GM19351 (cell line): ENCODE measurements around the gene PTPN6.

Experiments used
- ATAC-seq: cut with Tn5 transposase; IDR thresholded peaks from one replicate; pipeline ENCODE4 v1.9.1; 2021; ENCODE audit warnings: mild to moderate bottlenecking, moderate library complexity; ENCODE audit not compliant: unreplicated experiment

The PTPN6 gene

DNA sequence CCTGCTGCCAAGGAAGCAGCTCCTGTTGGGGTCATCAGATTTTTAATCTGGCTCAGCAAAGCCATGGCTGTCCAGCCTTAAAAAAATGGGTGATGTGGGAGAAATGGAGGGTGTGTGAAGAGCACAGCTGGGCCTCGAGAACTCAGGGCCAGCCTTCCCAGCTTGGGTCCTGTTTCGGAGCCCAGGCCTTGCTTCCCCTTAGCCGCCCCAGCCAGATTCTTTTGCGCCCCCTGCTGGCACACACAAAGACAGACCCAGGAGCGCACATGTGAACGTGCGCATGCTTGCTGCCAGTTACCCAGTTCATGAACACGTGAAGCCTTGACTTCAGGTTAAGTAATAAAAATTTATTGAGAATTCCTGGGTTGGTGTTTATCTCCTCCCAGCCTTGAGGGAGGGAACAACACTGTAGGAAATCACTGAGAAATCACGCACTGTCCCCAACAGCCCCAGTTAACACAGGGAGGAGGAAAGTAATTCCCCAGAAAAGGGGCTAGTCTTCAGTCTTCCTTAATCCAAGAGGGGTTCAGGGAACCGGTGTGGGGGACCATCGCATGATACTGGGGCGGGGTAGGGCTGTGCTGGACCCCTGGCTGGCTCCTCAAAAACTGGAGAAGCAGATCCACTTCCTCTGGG, 14.0 kb downstream of the PTPN6 start:
- peak; percentile 46 for ATAC-seq

DNA sequence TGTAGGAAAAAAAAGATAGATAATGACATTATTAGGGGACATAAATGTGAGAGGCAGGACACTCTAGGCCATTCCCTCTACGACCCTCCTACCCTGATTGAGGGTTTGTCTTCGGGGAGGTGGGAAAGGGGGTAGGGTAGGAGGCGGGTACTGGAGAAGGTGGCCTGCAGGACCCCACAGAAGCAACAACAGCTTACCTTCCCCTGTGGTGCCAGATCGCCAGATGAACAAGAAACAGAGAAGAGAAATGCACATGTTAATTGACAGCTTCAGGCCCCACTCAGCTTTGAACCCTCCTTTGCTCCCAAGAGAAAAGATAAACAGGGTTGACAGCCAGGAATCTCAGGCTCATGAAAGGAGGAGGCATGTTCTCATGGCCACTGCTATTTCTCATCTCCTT, 14.6 kb downstream of the PTPN6 start:
- no peak for ATAC-seq

DNA sequence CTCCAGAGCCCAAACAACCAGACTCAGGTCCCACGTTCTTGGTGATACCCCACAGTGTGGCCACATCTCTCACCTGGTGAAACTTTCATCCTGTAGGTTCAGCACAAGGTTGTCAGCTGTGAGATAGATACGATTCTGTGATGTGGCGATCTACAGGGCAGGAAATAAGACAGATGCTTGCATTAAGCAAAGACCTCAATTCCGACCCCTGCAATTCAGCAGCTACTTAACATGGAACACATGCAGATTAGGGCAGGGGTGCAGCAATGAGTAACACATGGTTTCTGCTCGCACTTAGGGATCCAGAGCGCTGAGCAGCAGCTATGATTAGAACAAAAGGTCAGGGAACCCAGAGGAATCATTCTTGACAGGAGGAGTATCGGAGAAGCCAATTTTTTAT, 15.2 kb downstream of the PTPN6 start:
- ATAC-seq = no peak

DNA sequence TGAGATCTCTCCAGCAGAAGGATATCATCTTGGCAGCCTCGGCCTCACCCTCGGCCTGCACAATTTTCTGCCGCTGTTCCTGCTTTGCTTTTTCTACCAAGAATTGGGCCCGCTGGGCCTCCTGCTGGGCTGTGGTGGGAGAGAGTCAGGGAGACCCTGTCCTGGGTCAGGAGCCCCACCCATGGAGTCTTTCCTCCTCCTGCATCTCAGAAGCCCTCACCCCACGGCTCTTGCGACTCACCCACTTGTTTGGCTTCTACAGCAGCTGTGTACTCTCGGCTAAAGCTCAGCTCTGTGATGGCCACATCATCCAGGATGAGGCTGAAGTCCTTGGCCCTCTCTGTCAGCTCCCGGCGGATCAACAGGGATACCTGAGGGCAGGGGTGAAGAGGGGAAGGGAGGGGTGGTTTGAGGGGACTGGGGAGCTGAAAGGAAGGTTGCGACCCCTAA, 16.5 kb downstream of the PTPN6 start:
- ATAC-seq = no peak

DNA sequence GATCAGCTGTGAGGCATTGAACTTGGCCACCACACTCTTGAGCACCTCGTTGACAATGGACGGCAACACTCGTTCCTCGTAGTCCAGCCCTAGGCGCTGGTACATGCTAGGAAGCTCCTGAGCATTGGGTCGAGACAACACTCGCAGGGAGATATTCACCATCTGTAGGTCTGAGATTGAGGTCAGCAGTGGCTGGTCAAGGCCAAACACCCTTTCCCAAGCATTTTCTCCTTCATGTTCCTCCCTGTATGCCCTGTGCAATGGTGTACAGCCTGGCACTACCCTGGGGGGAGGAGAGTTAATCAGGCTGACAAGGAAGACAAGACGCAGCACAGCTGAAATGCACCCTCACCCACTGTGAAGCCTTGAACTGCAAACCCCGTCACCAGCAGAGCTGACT, 17.3 kb downstream of the PTPN6 start:
- no peak for ATAC-seq

DNA sequence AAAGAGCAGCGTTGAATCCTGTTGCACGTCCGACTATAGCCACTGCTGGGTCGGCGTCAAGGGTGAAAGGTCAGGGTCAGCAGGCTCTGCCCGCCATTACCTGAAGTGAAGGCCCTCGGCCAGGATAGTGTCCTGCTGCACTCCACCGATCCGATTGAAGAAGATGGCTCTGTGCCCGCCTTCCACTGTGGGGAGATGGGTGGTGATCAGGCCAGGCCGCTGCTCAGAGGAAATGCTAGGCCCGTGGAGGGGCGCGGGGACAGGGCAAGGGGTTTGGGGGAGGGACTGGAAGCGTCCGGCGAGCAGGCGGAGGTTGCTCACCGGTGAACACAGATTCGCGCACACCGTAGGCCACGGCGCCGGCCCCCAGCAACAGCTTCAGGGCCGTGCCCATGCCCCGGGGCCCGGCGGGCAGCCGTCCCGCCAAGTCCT, 19.0 kb downstream of the PTPN6 start:
- ATAC-seq = no peak

DNA sequence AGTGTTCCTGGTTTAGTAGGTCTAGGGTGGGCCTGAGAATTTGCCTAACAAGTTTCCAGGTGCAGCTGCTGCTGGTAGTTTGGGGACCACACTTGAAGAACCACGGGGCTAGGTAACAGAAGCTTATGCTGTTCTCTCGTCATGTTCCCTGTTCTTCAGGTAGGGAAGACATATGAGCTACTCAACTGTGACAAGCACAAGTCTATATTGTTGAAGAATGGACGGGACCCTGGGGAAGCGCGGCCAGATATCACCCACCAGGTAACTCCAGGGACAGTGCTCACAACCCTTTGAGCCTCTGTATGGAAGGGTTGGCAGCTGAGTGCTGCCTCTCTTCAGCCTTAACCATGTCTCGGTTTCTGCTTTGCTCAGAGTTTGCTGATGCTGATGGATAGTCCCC, 23.0 kb downstream of the PTPN6 start:
- ATAC-seq = no peak

DNA sequence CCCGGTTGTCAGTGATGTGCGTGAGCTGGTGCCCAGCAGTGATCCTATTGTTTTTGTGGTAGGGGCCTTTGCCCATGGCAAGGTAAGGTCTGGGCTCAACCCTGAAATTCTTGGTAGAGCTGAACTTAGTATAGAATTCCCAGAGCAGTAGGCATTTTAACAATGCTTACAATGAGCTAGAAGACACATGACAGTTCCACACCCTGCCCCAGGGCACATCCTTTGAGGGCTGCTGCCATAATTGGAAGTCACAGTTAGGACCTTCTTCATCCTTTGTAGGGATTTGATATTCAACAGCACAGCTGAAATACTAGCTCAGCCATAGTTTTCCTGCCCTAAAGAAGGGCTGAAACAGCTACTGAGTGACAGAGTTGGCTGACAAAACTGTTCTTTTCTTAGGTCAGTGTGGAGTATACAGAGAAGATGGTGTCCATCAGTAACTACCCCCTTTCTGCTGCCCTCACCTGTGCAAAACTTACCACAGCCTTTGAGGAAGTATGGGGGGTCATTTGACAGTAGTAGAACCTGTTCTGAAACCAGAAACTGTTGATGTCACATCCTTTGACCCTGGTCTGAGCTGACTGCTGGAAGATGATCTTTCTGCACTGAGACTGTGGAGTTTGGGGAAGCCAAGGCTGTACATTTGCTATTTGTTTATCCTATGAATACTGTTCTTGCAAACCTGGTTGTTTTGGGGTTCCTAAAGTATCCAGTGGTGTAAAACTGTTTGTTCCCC, 24.3 kb downstream of the PTPN6 start:
- ATAC-seq = no peak

DNA sequence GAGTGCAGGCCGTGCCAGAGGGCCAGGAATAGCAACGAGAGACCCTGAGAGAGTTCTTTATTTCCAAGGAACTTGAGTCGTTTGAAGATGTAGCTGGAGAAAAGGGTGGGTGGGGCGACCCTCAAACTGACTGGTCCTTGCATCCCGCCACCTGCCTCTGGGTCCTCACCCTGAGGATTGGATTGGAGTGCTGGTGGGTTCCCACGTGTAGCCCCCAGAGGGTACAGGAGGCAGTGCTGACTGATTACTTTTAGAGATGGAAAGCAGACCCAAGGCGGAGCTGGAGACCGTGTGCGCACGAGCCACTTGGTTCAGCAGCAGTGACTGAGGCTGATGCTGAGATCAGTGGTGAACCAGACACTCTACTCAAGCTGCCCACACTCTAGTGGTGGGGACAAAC, 26.5 kb downstream of the PTPN6 start:
- no peak for ATAC-seq

DNA sequence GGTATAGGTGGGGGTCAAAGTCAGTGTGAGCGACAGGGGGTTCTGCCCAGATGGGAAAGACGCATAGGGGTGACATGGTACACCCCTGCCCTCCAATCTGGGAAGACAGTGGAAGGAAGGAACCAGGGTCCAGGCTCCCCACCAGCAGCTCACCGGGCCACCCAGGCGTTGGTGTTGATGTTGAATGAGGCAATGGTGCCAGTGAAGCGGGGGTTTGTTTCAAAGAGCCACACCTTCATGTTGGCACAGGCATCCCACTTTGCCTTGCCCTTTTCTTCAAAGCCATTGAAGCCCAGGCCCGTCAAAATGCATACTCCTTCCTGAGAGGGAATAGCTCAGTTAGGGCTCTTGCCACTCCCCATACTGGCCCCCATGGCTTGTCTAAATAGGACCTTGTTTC, 27.0 kb downstream of the PTPN6 start:
- ATAC-seq = no peak

DNA sequence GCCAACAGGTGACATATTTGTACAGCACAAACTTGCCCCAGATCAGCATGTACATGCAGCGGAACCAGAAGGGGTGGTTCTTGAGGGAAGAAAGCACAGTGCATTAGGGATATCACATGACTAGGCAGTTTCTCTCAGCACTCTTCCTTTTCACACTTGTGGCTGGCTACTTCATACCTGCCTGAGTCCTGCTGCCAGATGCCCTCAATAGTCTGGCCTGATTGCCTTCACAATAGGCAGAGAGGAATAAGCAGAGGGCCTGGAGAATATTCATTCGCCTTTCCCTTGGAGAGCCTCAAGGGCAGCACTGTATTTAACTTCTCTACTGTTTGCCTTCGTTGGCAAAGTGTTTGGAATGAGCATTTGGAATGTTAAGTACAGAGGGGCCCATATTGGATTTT, 27.5 kb downstream of the PTPN6 start:
- ATAC-seq = no peak

DNA sequence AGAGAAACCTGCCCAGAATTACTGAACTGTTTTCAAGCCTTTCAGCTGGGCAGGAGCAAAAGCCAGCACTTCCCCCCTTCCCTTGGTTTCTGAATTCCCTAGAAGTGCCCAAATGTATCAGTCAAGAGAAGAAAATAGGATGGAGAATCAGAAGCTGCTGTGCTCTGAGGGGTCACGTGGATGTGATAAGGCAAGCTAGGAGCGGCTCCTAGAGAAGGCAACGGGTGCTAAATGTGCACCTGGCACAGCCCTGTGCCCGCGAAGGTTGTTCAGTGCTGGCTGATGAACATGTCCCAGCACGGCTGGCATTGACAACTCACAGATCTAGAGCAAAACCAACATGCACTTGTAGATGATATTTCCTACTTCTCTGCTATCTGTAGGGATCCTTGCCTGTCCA, 27.9 kb downstream of the PTPN6 start:
- ATAC-seq = no peak

DNA sequence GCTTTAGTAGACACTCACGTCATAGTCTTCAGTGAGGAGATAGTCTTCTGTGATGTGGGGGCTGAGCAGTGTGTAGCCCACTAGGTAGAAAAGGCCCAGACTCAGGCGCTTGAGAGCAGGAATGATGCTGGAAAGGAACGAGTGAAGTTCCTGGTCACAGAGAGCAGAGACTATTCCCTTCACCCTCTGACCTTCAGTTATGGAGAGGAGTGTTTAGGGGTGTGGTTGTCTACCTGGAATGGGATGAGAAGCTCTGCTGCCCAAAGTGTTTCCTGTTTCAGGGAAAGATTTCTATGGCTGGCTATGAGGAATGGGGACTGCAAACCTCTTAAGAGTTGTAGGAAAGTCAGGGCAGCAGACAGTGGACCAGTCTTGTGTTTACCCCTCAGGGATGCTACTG, 28.3 kb downstream of the PTPN6 start:
- ATAC-seq = no peak

DNA sequence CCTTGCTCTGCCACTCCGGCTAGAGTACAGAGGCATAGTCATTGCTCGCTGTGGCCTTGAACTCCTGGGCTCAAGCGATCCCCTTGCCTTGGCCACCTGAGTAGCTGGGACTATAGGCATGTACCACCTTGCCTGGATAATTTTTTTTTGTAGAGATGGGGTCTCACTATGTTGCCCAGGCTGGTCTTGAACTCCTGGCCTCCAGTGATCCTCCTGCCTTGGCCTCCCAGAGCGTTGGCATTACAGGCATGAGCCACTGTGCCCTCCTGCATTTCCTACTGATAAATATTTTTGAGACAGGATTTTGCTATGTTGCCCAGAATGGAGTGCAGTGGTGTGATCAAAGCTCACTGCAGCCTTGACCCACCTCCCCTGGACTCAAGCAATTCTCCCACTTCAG, 28.9 kb downstream of the PTPN6 start:
- no peak for ATAC-seq

DNA sequence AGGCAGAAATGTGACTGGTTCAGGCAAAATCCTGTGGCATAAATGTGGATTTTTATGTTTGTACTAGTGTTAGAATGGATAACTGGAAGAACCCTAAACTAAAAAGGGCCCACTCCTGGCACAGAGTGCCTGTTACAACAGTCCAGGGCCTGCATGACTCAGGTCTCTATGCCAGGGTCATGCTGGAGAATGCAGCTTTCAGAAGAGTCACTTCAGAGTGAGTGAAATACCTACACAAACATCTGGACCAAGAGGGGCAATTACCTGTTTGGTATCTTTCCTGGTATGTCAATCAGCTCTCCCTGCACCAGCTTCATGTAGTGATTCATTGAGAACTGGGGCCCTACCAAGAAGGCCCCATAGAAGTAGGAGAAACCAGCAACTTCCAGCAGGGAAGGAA, 29.6 kb downstream of the PTPN6 start:
- ATAC-seq = no peak

DNA sequence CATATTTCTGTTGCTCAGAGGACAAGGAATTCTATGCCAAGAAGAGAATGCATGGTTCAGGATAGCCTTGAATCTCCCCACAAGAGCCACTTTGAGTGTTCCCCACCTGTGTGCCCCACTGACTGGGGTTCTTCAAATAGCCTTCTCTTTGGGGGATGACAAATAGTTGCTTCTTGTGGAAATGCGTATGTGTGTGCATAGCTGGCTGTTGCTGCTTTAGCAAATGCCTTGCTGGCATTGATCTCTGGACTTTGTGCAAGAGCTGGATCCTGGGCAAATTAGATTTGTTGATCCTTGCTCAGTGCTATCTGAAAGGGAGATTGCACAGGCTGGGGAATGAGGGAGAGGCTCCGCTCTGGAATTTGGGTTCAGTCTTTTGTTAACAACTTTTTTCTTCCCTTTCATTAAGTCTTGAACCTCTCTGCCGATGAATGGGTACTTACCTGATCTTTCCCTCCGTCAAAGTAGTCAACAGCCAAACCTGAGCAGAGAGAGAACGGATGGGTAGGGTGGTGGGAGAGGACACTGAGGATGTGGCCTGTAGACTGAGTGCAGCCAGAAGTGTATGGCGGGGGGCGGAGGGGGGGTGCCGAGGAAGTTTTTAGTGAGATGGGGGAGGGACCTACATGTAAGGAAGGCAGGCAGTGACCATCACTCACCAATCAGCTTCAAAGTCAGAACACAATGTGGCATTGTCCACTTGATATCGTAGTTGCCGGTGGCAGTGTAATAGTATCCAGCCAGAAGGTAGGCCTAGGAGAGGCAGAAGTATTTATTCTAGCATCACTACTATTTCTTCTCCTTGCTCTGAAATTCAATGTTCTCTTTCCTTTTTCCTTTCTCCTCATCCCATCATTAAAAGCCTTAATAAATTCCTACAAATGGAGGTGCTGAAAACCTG, 30.2 kb downstream of the PTPN6 start:
- ATAC-seq = no peak

DNA sequence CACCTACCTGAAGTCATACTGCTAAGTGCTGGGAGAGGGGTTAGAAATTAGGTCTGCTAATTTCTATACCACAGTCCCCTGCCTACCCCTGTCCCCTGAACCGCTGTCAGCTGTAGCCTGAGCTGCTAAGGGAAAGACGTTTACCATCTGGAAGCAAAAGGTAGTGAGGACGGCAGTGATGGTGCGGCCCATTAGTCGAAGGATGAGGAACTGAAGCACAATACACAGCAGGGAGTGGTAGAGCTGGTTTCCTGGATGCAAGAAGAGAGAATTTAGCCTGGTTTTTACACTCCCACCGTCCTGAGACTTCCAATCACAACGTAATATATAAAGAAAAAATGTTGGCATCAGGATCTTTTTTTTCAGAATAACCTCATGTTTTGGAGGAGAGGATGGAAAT, 31.4 kb downstream of the PTPN6 start:
- ATAC-seq = no peak

DNA sequence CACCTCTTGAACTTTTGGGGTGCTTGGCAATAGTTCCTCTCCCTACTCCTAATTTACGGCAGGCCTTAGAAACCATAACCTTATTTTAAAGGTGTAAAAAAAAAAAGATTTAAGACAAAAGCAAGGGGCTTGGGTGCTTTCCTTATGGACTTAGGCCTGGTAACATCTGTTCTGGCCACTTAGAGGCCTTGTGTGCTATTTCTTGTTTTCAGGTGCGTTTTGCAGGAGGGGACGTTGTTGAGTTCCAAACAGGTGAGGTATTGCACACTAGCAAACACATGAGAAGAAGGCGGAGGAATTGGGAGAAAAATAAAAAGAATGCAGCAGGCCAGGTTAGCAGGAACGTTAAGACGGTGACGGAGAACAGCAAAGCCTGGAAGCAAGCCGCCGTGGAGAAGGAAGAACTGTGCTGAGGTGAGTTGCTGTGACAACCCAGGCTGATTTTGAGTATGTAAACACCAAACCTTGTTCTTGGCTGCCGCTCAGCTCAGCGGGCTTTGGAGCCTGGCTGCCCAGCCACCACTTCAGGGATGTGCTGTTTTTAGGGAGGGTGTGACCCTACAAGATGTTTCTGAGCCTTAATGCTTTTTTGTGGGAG, 36.9 kb downstream of the PTPN6 start:
- no peak for ATAC-seq

DNA sequence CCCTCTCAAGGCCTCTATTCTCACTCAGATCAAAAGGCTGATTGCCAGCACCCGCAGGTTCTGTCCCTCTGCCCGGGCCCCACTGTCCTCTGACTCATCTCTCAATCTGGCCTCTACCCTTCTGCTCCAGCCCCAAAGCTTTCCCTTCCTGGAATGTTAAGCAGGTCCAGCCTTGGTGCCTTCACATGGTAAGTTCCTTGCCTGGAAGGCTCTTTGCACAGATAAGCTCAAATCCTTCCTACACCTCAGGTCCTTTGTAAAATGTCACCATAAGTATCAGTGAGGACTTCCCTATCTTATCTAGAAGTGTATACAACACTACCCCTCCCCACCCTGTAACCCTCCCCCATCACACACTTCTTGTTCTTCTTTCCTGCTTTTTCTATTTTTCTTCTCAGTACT, 44.9 kb downstream of the PTPN6 start:
- no peak for ATAC-seq

DNA sequence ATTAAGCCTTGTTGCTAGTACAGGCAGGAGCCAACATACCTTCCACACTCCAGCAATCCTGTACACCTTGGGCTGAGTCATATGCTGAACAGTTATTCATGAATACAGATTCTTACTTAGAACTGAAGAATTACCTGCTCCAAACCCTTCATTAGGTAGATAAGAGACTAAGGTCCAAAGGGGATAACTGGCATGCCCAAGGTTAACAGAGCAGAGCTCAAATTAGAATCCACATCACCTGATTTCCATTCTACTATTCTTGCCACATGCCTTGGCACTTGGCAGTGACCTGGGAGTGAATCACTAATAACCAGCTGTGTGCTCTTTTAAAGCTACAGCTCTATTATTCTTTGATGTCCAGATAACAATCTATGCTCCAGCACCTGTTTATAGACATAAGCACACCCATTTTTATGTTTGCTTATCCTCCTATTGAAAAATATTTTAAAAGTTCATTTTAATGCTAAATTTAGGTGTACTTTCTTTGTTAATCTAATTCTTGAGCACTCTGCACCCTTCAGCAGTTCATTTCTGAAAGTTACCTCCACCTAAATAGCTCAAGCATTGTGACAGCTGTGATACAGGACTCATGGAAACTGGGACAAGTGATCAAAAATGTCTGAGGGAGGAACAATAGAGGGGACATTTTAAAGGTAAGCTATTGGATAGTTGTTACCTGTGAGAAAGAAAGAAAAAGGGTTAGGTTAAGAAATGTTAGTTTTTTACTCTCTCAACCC, 47.7 kb downstream of the PTPN6 start:
- no peak for ATAC-seq
